GM18498 (cell line): ENCODE measurements around the gene LRRIQ3.
"Not testable (repeated sequence)": the region's sequence is repeated elsewhere in the genome, so short reads cannot be mapped to it uniquely, and the experiment has no call there.

Source experiments
- ATAC-seq: cut with Tn5 transposase; IDR thresholded peaks from one replicate; pipeline ENCODE4 v1.9.1; 2021; ENCODE audit warnings: mild to moderate bottlenecking, moderate library complexity; ENCODE audit not compliant: unreplicated experiment

The LRRIQ3 gene

GRCh38 chr1:74197657-74198552, at the start of gene LRRIQ3, which contains the start of gene FPGT:
Gene LRRIQ3, minus strand, starts transcription at chr1:74198176. Its CDS starts 14,492 bp downstream, at chr1:74183684.
Gene FPGT, plus strand, starts transcription at chr1:74198242. Its CDS starts 37 bp downstream, at chr1:74198279.
- ATAC-seq, result peak; percentile 95

GRCh38 chr1:74246315-74246714, 48.3 kb upstream of the LRRIQ3 start:
- no peak for ATAC-seq

GRCh38 chr1:74245168-74245772, 47.3 kb upstream of the LRRIQ3 start:
- no peak for ATAC-seq

- no peak for ATAC-seq
These were observed 39.8 kb upstream of the LRRIQ3 start for GRCh38 chr1:74237787-74238186.

GRCh38 chr1:74237035-74237434, 39.1 kb upstream of the LRRIQ3 start:
- no peak for ATAC-seq

GRCh38 chr1:74236440-74236839, 38.5 kb upstream of the LRRIQ3 start:
- no peak for ATAC-seq

GRCh38 chr1:74235153-74235552, 37.2 kb upstream of the LRRIQ3 start, which contains the start of gene TNNI3K:
Gene TNNI3K, plus strand, starts transcription at chr1:74235387. Its CDS starts 65 bp downstream, at chr1:74235452.
- no peak for ATAC-seq

GRCh38 chr1:74223453-74223852, 25.5 kb upstream of the LRRIQ3 start:
- ATAC-seq, result no peak

GRCh38 chr1:74222701-74223100, 24.7 kb upstream of the LRRIQ3 start:
- ATAC-seq, result no peak

GRCh38 chr1:74215229-74215628, 17.3 kb upstream of the LRRIQ3 start:
- no peak for ATAC-seq

- no peak for ATAC-seq
These were observed 7.3 kb upstream of the LRRIQ3 start for GRCh38 chr1:74205266-74205665.

- no peak for ATAC-seq
These were observed 1.5 kb upstream of the LRRIQ3 start for GRCh38 chr1:74199504-74199903.

GRCh38 chr1:74197255-74197654, 721 bp downstream of the LRRIQ3 start:
- ATAC-seq, result no peak

GRCh38 chr1:74195339-74195738, 2.6 kb downstream of the LRRIQ3 start:
- no peak for ATAC-seq

- ATAC-seq, result no peak
These were observed 4.1 kb downstream of the LRRIQ3 start for GRCh38 chr1:74193908-74194307.

- ATAC-seq, result no peak
These were observed 17.5 kb downstream of the LRRIQ3 start for GRCh38 chr1:74180490-74180889.

- not testable (repeated sequence) for ATAC-seq
These were observed 23.6 kb downstream of the LRRIQ3 start for GRCh38 chr1:74174423-74174822.

- ATAC-seq, result no peak
These were observed 35.6 kb downstream of the LRRIQ3 start for GRCh38 chr1:74162333-74162732.

- ATAC-seq, result no peak
These were observed 36.5 kb downstream of the LRRIQ3 start for GRCh38 chr1:74161497-74161896.

GRCh38 chr1:74160046-74160445, 37.9 kb downstream of the LRRIQ3 start:
- ATAC-seq, result no peak

GRCh38 chr1:74145086-74145485, 52.9 kb downstream of the LRRIQ3 start:
- no peak for ATAC-seq

- ATAC-seq, result not testable (repeated sequence)
These were observed 80.6 kb downstream of the LRRIQ3 start for GRCh38 chr1:74117370-74117769.
